Measurements from ENCODE around the gene USP32. TPM values are rescaled to one million over a fixed set of nuclear protein-coding genes. Genes with fewer than 3 reads are reported as not detected.

USP32 gene
- polyA plus RNA-seq, 1 donor (not counting 4 experiments of a cell fraction or from before 2014, with no cell fraction given): 37.6 TPM

GRCh38 chr17:60398227-60398959, 6.5 kb upstream of the USP32 start:
- no peaks in the 10 kb centered on the region for H3K9me3 ChIP-seq (ENCODE audit: control insufficient read depth, low read depth, low read length)
- no peak overlapping the region for H3K4me2 ChIP-seq (ENCODE audit: control insufficient read depth, extremely low read depth, insufficient read depth, low read depth, low read length)
- TF ChIP-seq EZH2 (IDR thresholded peaks at IDR 0.05; ENCODE audit: low read length) (no peak), CTCF (optimal IDR thresholded peaks at IDR 0.05 in 1 of 3, IDR thresholded peaks at IDR 0.05 in 1 of 3, conservative IDR thresholded peaks at IDR 0.05 in 1 of 3; ENCODE audit: extremely low read depth in 1 of 3, insufficient read depth in 2 of 3, low read length in 3 of 3) (no peak)
- no peak for FAIRE-seq
- H3K4me3 ChIP-seq (ENCODE audit: control insufficient read depth in 2 of 3, extremely low read depth in 1 of 3, insufficient read depth in 2 of 3, low read depth in 1 of 3, low read length in 3 of 3): no peak overlapping the region
- H3K36me3 ChIP-seq (ENCODE audit: control insufficient read depth in 2 of 2, extremely low read depth in 1 of 2, insufficient read depth in 2 of 2, low read length in 2 of 2): no peaks in the 10 kb centered on the region
- H3K9ac ChIP-seq (ENCODE audit: control insufficient read depth, extremely low read depth, insufficient read depth, low read length): no peak overlapping the region
- H3K27me3 ChIP-seq (ENCODE audit: control insufficient read depth, extremely low read depth, insufficient read depth, low read length): no peaks in the 10 kb centered on the region
- no peaks in the 10 kb centered on the region for H3K79me2 ChIP-seq (ENCODE audit: control insufficient read depth, insufficient read depth, low read length)
- H3K9me1 ChIP-seq (ENCODE audit: control insufficient read depth, extremely low read depth, insufficient read depth, low read length): no peaks in the 10 kb centered on the region
- H3K4me1 ChIP-seq (ENCODE audit: control insufficient read depth, extremely low read depth, insufficient read depth, low read length): no peaks in the 10 kb centered on the region
- H2AFZ ChIP-seq (ENCODE audit: control insufficient read depth, low read length): no peak overlapping the region
- dilution Hi-C loops (cut with MboI; ENCODE audit: extremely low pct_ligation_motif_present, low sequenced_read_pairs): no loop called here
- no peak for DNase-seq (ENCODE audit: low read depth, low spot score)
- no peaks in the 10 kb centered on the region for H4K20me1 ChIP-seq (ENCODE audit: control insufficient read depth, extremely low read depth, insufficient read depth, low read length)
- no peak overlapping the region for H3K27ac ChIP-seq (ENCODE audit: control insufficient read depth, insufficient read depth, low read length)

GRCh38 chr17:60396412-60396811, 4.5 kb upstream of the USP32 start:
- H2AFZ ChIP-seq (ENCODE audit: control insufficient read depth, low read length): no peak overlapping the region
- H3K4me2 ChIP-seq (ENCODE audit: control insufficient read depth, extremely low read depth, insufficient read depth, low read depth, low read length): no peak overlapping the region
- dilution Hi-C loops (cut with MboI; ENCODE audit: extremely low pct_ligation_motif_present, low sequenced_read_pairs): no loop called here

More at GRCh38 chr17:60396412-60396811, 4.5 kb upstream of the USP32 start:
- H3K27me3 ChIP-seq (ENCODE audit: control insufficient read depth, extremely low read depth, insufficient read depth, low read length): no peaks in the 10 kb centered on the region
- H3K36me3 ChIP-seq (ENCODE audit: control insufficient read depth in 2 of 2, extremely low read depth in 1 of 2, insufficient read depth in 2 of 2, low read length in 2 of 2): no peaks in the 10 kb centered on the region
- H3K9me3 ChIP-seq (ENCODE audit: control insufficient read depth, low read depth, low read length): no peaks in the 10 kb centered on the region
- FAIRE-seq: no peak
- H4K20me1 ChIP-seq (ENCODE audit: control insufficient read depth, extremely low read depth, insufficient read depth, low read length): no peaks in the 10 kb centered on the region
- no peak overlapping the region for H3K27ac ChIP-seq (ENCODE audit: control insufficient read depth, insufficient read depth, low read length)
- peaks cover 6% of the 10 kb centered on the region for H3K4me1 ChIP-seq (ENCODE audit: control insufficient read depth, extremely low read depth, insufficient read depth, low read length)
- H3K9me1 ChIP-seq (ENCODE audit: control insufficient read depth, extremely low read depth, insufficient read depth, low read length): no peaks in the 10 kb centered on the region
- TF ChIP-seq EZH2 (IDR thresholded peaks at IDR 0.05; ENCODE audit: low read length) (no peak), CTCF (optimal IDR thresholded peaks at IDR 0.05 in 1 of 3, IDR thresholded peaks at IDR 0.05 in 1 of 3, conservative IDR thresholded peaks at IDR 0.05 in 1 of 3; ENCODE audit: extremely low read depth in 1 of 3, insufficient read depth in 2 of 3, low read length in 3 of 3) (no peak)
- no peak overlapping the region for H3K4me3 ChIP-seq (ENCODE audit: control insufficient read depth in 2 of 3, extremely low read depth in 1 of 3, insufficient read depth in 2 of 3, low read depth in 1 of 3, low read length in 3 of 3)
- H3K79me2 ChIP-seq (ENCODE audit: control insufficient read depth, insufficient read depth, low read length): peaks cover 3% of the 10 kb centered on the region
- no peak overlapping the region for H3K9ac ChIP-seq (ENCODE audit: control insufficient read depth, extremely low read depth, insufficient read depth, low read length)
- no peak for DNase-seq (ENCODE audit: low read depth, low spot score)
